ENCODE results near the gene CNNM4. TPM values are rescaled to one million over a fixed set of nuclear protein-coding genes. Genes with fewer than 3 reads are reported as not detected.

CNNM4 gene
- total RNA-seq, 1 donor from 2014 or later, result 6.3 TPM

DNA sequence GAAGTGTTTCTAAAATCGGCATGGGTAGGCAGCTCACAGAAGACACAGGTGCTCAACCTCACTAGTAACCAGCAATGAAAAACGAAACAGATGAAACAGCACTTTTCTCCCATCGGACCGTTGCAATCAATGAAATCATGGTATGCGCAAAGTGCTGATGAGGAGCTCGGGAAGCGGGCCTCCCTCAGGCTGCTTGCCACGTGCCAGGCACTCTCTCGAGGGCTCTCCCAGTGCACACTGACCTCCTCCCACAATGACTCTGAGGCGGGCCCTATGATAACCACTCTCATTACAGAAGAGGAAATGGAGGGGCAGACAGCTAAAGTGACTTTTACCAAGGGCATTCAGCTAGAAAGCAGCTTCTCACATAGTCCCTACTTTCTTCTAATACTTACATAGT is 86.9 kb downstream of the CNNM4 start:
- Histone ChIP-seq H3K36me3 (ENCODE audit: control insufficient read depth in 3 of 3, insufficient read depth in 3 of 3, low read length in 3 of 3) (peaks cover 18 to 32% (median 20%) of the 10 kb centered on the region in 3 donors), H3K27me3 (ENCODE audit: control insufficient read depth in 3 of 3, insufficient read depth in 3 of 3, low read length in 3 of 3) (no peaks in the 10 kb centered on the region), H3K27ac (ENCODE audit: low read depth, low read length) (no peak overlapping the region), H3K9me3 (ENCODE audit: control insufficient read depth in 3 of 3, low read length in 3 of 3) (no peaks in the 10 kb centered on the region), H3K4me1 (ENCODE audit: control insufficient read depth in 3 of 3, insufficient read depth in 3 of 3, low read length in 3 of 3) (peaks cover 8 to 13% (median 12%) of the 10 kb centered on the region in 3 donors), H3K9ac (ENCODE audit: low read depth in 1 of 3, low read length in 3 of 3) (no peak overlapping the region), H3K4me3 (ENCODE audit: low read length in 3 of 3) (no peak overlapping the region)

DNA sequence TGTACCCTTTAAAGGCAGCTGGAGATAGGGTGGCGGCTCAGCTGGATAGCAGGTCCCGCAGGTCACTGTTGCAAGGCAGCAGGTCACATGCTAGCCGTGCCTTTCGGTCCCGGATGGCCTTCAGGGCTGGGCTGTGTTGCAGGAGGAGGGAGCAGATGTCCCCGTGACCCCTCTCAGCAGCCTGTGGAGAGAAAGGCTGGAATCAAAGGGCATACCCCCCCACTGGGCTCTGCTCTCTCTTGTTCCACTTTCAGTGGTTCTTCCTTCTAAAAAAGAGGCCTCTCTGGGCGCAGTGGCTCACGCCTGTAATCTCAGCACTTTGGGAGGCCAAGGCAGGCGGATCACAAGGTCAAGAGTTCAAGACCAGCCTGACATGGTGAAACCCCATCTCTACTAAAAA is 87.6 kb downstream of the CNNM4 start:
- H3K27me3 ChIP-seq (ENCODE audit: control insufficient read depth in 3 of 3, insufficient read depth in 3 of 3, low read length in 3 of 3), result no peaks in the 10 kb centered on the region
- peak overlapping the region in 1 of 3 donors; percentile 13 for H3K4me3 ChIP-seq (ENCODE audit: low read length in 3 of 3)
- H3K4me1 ChIP-seq (ENCODE audit: control insufficient read depth in 3 of 3, insufficient read depth in 3 of 3, low read length in 3 of 3), result peaks cover 8 to 13% (median 12%) of the 10 kb centered on the region in 3 donors
- H3K36me3 ChIP-seq (ENCODE audit: control insufficient read depth in 3 of 3, insufficient read depth in 3 of 3, low read length in 3 of 3), result peaks cover 19 to 38% (median 25%) of the 10 kb centered on the region in 3 donors
- no peaks in the 10 kb centered on the region for H3K9me3 ChIP-seq (ENCODE audit: control insufficient read depth in 3 of 3, low read length in 3 of 3)
- no peak overlapping the region for H3K27ac ChIP-seq (ENCODE audit: low read depth, low read length)
- no peak overlapping the region for H3K9ac ChIP-seq (ENCODE audit: low read depth in 1 of 3, low read length in 3 of 3)

DNA sequence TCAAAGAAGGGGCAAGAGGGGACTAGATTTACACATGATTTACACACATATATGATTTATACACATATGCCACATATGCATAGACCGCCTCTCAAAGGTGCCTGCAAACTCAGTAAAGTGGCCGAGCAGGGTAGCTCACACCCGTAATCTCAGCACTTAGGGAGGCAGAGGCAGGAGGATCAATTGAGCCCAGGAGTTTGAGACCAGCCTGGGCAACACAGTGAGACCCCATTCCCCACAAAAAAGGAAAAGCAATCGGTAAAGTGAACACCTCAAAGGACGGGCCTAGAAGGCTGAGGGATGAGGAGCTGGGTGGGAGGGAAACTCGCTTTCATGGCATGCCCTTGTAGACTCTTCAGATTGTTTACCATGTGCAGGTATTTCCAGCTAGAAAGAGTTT is 92.0 kb downstream of the CNNM4 start:
- Histone ChIP-seq H3K4me3 (ENCODE audit: low read length in 3 of 3) (no peak overlapping the region), H3K9me3 (ENCODE audit: control insufficient read depth in 3 of 3, low read length in 3 of 3) (no peaks in the 10 kb centered on the region), H3K27me3 (ENCODE audit: control insufficient read depth in 3 of 3, insufficient read depth in 3 of 3, low read length in 3 of 3) (no peaks in the 10 kb centered on the region), H3K9ac (ENCODE audit: low read depth in 1 of 3, low read length in 3 of 3) (no peak overlapping the region), H3K4me1 (ENCODE audit: control insufficient read depth in 3 of 3, insufficient read depth in 3 of 3, low read length in 3 of 3) (peaks cover 12 to 16% (median 13%) of the 10 kb centered on the region in 3 donors), H3K36me3 (ENCODE audit: control insufficient read depth in 3 of 3, insufficient read depth in 3 of 3, low read length in 3 of 3) (peaks cover 23 to 33% (median 25%) of the 10 kb centered on the region in 3 donors), H3K27ac (ENCODE audit: low read depth, low read length) (no peak overlapping the region)

DNA sequence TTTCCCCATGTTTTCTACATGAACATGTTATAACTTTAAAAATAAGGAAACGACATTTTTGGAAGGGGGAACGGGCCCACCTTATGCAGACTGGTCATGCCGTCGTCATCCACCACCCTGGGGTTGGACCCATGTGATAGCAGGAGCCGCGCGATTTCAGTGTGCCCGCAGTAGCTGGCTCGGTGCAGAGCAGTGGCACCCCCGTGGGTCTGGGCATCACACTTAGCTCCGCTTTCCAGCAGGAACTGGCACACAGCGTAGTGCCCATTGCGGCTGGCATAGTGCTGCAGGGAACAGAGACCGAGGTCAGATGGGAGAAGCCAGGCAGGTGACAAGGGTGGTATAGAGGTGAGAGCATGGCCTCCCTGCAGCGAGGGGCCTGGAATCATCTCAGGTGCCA is 92.6 kb downstream of the CNNM4 start:
- Histone ChIP-seq H3K27me3 (ENCODE audit: control insufficient read depth in 3 of 3, insufficient read depth in 3 of 3, low read length in 3 of 3) (no peaks in the 10 kb centered on the region), H3K4me3 (ENCODE audit: low read length in 3 of 3) (no peak overlapping the region), H3K27ac (ENCODE audit: low read depth, low read length) (no peak overlapping the region), H3K36me3 (ENCODE audit: control insufficient read depth in 3 of 3, insufficient read depth in 3 of 3, low read length in 3 of 3) (peaks cover 20 to 32% (median 21%) of the 10 kb centered on the region in 3 donors), H3K9me3 (ENCODE audit: control insufficient read depth in 3 of 3, low read length in 3 of 3) (no peaks in the 10 kb centered on the region), H3K4me1 (ENCODE audit: control insufficient read depth in 3 of 3, insufficient read depth in 3 of 3, low read length in 3 of 3) (peaks cover 9 to 13% (median 10%) of the 10 kb centered on the region in 3 donors), H3K9ac (ENCODE audit: low read depth in 1 of 3, low read length in 3 of 3) (no peak overlapping the region)

DNA sequence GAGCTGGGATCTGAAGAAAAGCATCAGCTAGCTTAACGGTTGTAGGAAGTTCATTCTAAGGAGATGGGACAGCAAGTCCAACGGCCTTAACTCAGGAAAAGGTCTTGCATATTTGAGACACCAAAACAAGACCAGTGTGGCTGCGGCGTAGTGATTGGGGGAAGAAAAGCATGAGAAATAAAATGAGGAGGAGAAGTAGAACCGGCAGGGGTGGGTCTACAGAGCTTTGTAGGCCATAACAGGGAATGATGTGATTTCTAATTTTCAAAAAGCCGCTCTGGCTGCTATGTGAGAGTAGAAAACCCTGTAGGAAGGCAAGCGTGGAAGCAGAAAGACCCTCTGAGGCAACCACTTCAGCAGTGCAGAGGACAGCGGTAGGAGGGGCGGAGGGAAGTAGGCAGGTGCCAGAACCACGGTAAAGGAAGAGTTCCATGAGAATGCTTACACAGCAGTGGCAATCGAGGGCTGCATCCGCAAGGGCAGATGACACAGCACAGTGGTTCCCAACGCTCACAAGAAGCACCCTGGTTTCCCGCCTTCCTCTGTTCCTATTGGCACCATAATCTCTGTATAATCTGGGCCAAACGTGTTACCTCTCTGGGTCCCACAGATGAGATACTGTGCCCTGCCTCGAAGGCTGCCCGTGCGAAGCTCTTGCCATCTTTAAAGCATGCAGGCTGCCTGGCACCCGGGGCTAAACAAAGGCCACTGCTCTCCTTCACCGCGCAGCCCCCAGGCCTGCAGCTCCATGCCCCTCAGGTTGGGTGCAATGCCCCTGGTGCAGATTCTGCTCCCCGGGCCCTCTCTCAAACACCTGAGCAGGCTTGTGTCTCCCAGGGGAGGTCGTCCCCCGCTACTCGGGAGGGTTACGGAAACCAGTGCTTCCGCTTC is 96.3 kb downstream of the CNNM4 start:
- Histone ChIP-seq H3K27me3 (ENCODE audit: control insufficient read depth in 3 of 3, insufficient read depth in 3 of 3, low read length in 3 of 3) (no peaks in the 10 kb centered on the region), H3K9me3 (ENCODE audit: control insufficient read depth in 3 of 3, low read length in 3 of 3) (no peaks in the 10 kb centered on the region), H3K36me3 (ENCODE audit: control insufficient read depth in 3 of 3, insufficient read depth in 3 of 3, low read length in 3 of 3) (peaks cover 20 to 29% (median 26%) of the 10 kb centered on the region in 3 donors), H3K4me1 (ENCODE audit: control insufficient read depth in 3 of 3, insufficient read depth in 3 of 3, low read length in 3 of 3) (peaks cover 19 to 26% (median 25%) of the 10 kb centered on the region in 3 donors), H3K9ac (ENCODE audit: low read depth in 1 of 3, low read length in 3 of 3) (peak overlapping the region; percentile 67 to 92 (median 73)), H3K4me3 (ENCODE audit: low read length in 3 of 3) (peak overlapping the region; percentile 69 to 86 (median 86)), H3K27ac (ENCODE audit: low read depth, low read length) (peak overlapping the region; percentile 65)

DNA sequence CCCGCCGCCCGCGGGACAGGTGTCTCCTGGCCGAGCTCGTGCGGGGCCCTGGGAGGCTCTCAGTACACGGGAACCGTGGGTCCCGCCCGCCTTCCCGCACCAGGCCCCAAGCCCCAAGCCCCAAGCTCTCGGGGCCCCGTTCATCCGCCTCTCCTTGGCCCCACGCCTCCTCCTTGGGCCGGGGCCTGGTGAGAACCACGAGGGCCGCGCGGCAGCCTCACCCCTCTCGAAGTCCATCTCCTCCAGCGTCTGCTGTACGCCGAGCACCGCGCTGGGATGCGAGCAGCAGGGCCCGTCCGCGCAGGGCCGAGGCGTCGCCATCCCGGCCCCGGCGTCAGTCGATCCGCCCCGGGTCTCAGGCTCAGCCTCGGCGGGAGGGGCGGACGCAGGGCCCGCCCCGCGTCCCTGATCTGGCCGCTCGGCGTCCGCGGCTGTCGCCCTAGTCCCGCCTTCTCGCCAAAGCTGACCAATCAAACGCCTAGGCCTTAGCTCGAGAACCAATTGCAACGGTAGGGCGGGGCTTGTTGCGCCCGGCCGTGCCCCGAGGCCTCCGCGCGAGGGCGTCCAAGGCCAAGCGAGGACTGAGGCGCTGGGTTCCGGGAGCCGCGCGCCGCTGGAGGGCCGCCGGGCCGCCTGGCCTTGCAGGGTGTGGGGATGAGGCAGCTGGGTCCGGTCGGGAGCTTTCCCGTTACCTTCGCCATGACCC is 97.1 kb downstream of the CNNM4 start, which contains the start of gene ANKRD39:
Gene ANKRD39, minus strand, starts transcription at position 350 of the 706 bp plus-strand sequence. Its CDS starts 29 bp downstream, at position 321.
- Histone ChIP-seq H3K27me3 (ENCODE audit: control insufficient read depth in 3 of 3, insufficient read depth in 3 of 3, low read length in 3 of 3) (no peaks in the 10 kb centered on the region), H3K9me3 (ENCODE audit: control insufficient read depth in 3 of 3, low read length in 3 of 3) (no peaks in the 10 kb centered on the region), H3K9ac (ENCODE audit: low read depth in 1 of 3, low read length in 3 of 3) (peak within 1 kb of the TSS; percentile 67 to 92 (median 73)), H3K27ac (ENCODE audit: low read depth, low read length) (peak within 1 kb of the TSS; percentile 65), H3K4me3 (ENCODE audit: low read length in 3 of 3) (peak within 1 kb of the TSS; percentile 69 to 86 (median 86)), H3K36me3 (ENCODE audit: control insufficient read depth in 3 of 3, insufficient read depth in 3 of 3, low read length in 3 of 3) (peaks cover 19 to 26% (median 24%) of the 10 kb centered on the region in 3 donors), H3K4me1 (ENCODE audit: control insufficient read depth in 3 of 3, insufficient read depth in 3 of 3, low read length in 3 of 3) (peaks cover 19 to 26% (median 25%) of the 10 kb centered on the region in 3 donors)

DNA sequence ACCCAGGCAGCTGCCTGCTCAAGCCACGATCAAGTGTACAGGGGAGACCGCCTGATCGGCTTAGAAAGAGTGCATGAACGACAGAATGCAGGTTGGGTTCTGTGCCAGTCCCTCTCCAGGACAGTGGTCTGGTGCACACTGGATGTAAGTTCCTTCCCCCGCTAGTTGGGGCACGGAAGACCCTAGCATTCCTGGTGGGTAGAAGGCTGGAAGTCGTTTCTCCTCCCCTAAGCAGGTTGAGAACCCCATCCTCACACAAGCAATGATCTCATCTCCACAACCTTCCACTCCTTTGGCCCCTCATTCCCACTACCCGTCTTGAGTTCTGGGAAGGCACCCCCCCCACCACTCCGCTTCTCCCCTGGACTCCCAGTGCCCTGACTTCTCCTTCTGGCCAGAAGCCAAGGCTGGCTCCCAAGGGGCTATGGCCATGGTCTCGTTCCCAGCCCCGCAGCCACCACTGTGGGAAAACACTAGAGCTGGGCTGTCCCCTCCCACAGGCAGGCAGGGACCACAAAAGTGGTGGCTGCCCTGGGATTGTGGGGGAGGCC is 98.5 kb downstream of the CNNM4 start:
- no peaks in the 10 kb centered on the region for H3K27me3 ChIP-seq (ENCODE audit: control insufficient read depth in 3 of 3, insufficient read depth in 3 of 3, low read length in 3 of 3)
- H3K36me3 ChIP-seq (ENCODE audit: control insufficient read depth in 3 of 3, insufficient read depth in 3 of 3, low read length in 3 of 3), result peaks cover 26 to 30% (median 29%) of the 10 kb centered on the region in 3 donors
- H3K4me1 ChIP-seq (ENCODE audit: control insufficient read depth in 3 of 3, insufficient read depth in 3 of 3, low read length in 3 of 3), result peaks cover 19 to 26% (median 25%) of the 10 kb centered on the region in 3 donors
- peak overlapping the region in 2 of 3 donors; percentile 24 to 70 for H3K4me3 ChIP-seq (ENCODE audit: low read length in 3 of 3)
- peak overlapping the region; percentile 41 for H3K27ac ChIP-seq (ENCODE audit: low read depth, low read length)
- H3K9me3 ChIP-seq (ENCODE audit: control insufficient read depth in 3 of 3, low read length in 3 of 3), result no peaks in the 10 kb centered on the region
- peak overlapping the region; percentile 0 to 81 (median 43) for H3K9ac ChIP-seq (ENCODE audit: low read depth in 1 of 3, low read length in 3 of 3)

DNA sequence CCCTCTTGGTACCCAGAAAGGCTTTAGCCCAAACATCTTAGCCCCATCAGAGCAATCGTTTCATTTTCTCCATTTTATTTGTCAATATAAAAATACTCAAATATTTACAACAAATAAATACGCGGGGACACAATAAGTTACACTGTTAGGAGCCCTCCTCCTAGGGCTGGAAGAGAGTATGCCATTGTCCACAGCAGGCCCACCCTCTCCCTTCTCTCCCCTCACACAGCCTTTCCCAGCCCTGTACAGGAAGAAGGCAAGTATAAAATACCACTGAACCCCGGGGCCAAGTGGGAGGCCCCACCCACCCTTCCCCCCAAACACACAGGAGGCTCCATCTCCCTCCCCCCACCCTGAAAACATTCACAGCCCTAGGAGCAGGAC is 99.0 kb downstream of the CNNM4 start:
- Histone ChIP-seq H3K27ac (ENCODE audit: low read depth, low read length) (peak overlapping the region; percentile 41), H3K27me3 (ENCODE audit: control insufficient read depth in 3 of 3, insufficient read depth in 3 of 3, low read length in 3 of 3) (no peaks in the 10 kb centered on the region), H3K4me3 (ENCODE audit: low read length in 3 of 3) (no peak overlapping the region), H3K4me1 (ENCODE audit: control insufficient read depth in 3 of 3, insufficient read depth in 3 of 3, low read length in 3 of 3) (peaks cover 19 to 31% (median 27%) of the 10 kb centered on the region in 3 donors), H3K9ac (ENCODE audit: low read depth in 1 of 3, low read length in 3 of 3) (no peak overlapping the region), H3K9me3 (ENCODE audit: control insufficient read depth in 3 of 3, low read length in 3 of 3) (no peaks in the 10 kb centered on the region), H3K36me3 (ENCODE audit: control insufficient read depth in 3 of 3, insufficient read depth in 3 of 3, low read length in 3 of 3) (peaks cover 28 to 35% (median 32%) of the 10 kb centered on the region in 3 donors)

DNA sequence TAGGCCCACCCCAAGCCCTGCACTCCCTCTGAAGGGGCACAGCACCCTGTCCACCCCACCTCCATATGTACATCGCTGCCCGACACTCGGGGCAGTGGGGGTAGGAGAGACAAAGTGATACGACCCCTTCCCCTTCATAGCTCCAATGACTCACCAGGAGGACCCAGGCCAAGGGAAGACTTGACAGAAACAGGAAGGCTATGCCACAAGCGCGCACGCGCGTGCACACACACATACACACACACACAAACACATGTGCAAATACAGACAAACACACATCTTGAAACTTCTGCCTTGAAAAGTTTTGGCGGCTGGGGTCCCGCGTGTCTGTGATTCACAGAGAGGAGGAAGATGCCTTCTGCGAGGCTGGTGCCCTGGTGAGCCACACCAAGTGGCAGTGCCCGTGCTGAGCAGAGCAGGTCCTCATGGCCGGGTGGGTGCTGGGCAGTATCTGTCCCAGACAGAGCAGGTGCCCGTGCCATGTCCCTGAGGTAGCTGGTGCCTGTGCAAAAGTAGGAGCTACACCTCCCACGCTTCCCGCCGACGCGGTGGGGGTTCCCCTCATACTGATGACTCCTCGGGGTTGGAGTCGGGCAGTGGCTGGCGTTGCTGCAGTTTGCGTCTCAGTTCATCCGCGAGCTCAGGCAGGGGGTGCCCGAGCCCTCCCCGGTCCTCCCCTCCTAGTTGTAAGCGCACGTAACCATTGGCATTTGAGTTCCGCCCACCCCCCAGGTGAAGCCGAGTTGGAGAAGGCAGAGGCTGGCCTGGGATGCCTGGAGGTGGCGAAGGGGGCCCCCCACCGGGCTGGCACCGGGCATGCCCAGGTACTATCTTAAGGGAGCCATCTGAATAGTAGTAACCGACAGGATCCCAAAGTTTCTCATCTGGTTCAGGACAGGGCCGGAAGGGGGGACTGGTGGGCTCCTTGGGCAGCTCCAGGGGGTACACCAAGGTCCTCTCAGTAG is 99.6 kb downstream of the CNNM4 start:
- peaks cover 35 to 42% (median 38%) of the 10 kb centered on the region in 3 donors for H3K36me3 ChIP-seq (ENCODE audit: control insufficient read depth in 3 of 3, insufficient read depth in 3 of 3, low read length in 3 of 3)
- peaks cover 19 to 33% (median 28%) of the 10 kb centered on the region in 3 donors for H3K4me1 ChIP-seq (ENCODE audit: control insufficient read depth in 3 of 3, insufficient read depth in 3 of 3, low read length in 3 of 3)
- H3K27ac ChIP-seq (ENCODE audit: low read depth, low read length), result no peak overlapping the region
- H3K9me3 ChIP-seq (ENCODE audit: control insufficient read depth in 3 of 3, low read length in 3 of 3), result no peaks in the 10 kb centered on the region
- H3K9ac ChIP-seq (ENCODE audit: low read depth in 1 of 3, low read length in 3 of 3), result no peak overlapping the region
- no peak overlapping the region for H3K4me3 ChIP-seq (ENCODE audit: low read length in 3 of 3)
- no peaks in the 10 kb centered on the region for H3K27me3 ChIP-seq (ENCODE audit: control insufficient read depth in 3 of 3, insufficient read depth in 3 of 3, low read length in 3 of 3)

Measured in skeletal muscle tissue (tissue), 4 donors.